GM23338 (cell line): ENCODE measurements around the gene SPG21. TPM values are rescaled to one million over a fixed set of nuclear protein-coding genes. Genes with fewer than 3 reads are reported as not detected.

Experiments
- ATAC-seq: fragments of 200-7000 bp; cut with Tn5 transposase; 3 replicates; pipeline ENCODE4 v1.9.1; 2020
- DNase-seq: peaks from one replicate; pipeline ENCODE4 v3.0.0-alpha.2; 2015; ENCODE audit warnings: low spot score
- H2AFZ ChIP-seq: fragments of 200-600 bp; sonication (generic); 2 replicates; pipeline ENCODE4 v1.8.0; 2016; ENCODE audit warnings: antibody characterized with exemption, mild to moderate bottlenecking, moderate library complexity
- H3F3A ChIP-seq: fragments of 200-600 bp; sonication (generic); replicated peaks from 2 replicates; pipeline ENCODE4 v1.8.0; 2017; ENCODE audit warnings: antibody characterized with exemption, mixed run types, low read depth
- H3K27ac ChIP-seq: fragments of 200-600 bp; sonication (generic); 2 replicates; pipeline ENCODE4 v1.6.1; 2016; ENCODE audit warnings: low read depth
- H3K27me3 ChIP-seq: fragments of 200-600 bp; sonication (generic); 2 replicates; pipeline ENCODE4 v1.8.0; 2016; ENCODE audit warnings: mild to moderate bottlenecking, mixed run types, moderate library complexity; ENCODE audit not compliant: insufficient read depth
- H3K36me3 ChIP-seq: fragments of 200-600 bp; sonication (generic); 2 replicates; pipeline ENCODE4 v1.8.0; 2016; ENCODE audit warnings: mild to moderate bottlenecking; ENCODE audit not compliant: insufficient read depth
- H3K4me1 ChIP-seq: fragments of 200-600 bp; sonication (generic); 2 replicates; pipeline ENCODE4 v1.8.0; 2016; ENCODE audit warnings: mild to moderate bottlenecking, moderate library complexity; ENCODE audit not compliant: insufficient read depth
- H3K4me2 ChIP-seq: fragments of 200-600 bp; sonication (generic); 2 replicates; pipeline ENCODE4 v1.7.1; 2017; ENCODE audit warnings: mixed run types
- H3K4me3 ChIP-seq: fragments of 200-600 bp; sonication (generic); 2 replicates; pipeline ENCODE4 v1.6.1; 2016; ENCODE audit warnings: mixed run types
- H3K79me2 ChIP-seq: fragments of 200-600 bp; sonication (generic); replicated peaks from 2 replicates; pipeline ENCODE4 v1.8.0; 2017; ENCODE audit warnings: mild to moderate bottlenecking; ENCODE audit not compliant: insufficient read depth
- H3K9me2 ChIP-seq: fragments of 200-600 bp; sonication (generic); 2 replicates; pipeline ENCODE4 v1.8.0; 2017; ENCODE audit not compliant: insufficient read depth
- H4K20me1 ChIP-seq: fragments of 200-600 bp; sonication (generic); replicated peaks from 2 replicates; pipeline ENCODE4 v1.8.0; 2017; ENCODE audit warnings: mild to moderate bottlenecking; ENCODE audit not compliant: insufficient read depth
- H3K27ac Mint-ChIP-seq: 2 replicates; pipeline ENCODE4 v1.8.0; 2020; ENCODE audit warnings: inconsistent platforms, mild to moderate bottlenecking, moderate library complexity, mixed read lengths
- H3K27me3 Mint-ChIP-seq: 3 replicates; pipeline ENCODE4 v1.8.0; 2022; ENCODE audit warnings: low read depth, mild to moderate bottlenecking, moderate library complexity, mixed read lengths, inconsistent platforms; ENCODE audit not compliant: insufficient read depth, poor library complexity
- H3K36me3 Mint-ChIP-seq: 3 replicates; pipeline ENCODE4 v1.8.0; 2021; ENCODE audit warnings: low read depth, mild to moderate bottlenecking, inconsistent platforms, moderate library complexity, mixed read lengths
- H3K4me1 Mint-ChIP-seq: 3 replicates; pipeline ENCODE4 v1.8.0; 2020; ENCODE audit warnings: mild to moderate bottlenecking, inconsistent platforms, mixed read lengths
- H3K4me3 Mint-ChIP-seq: 3 replicates; pipeline ENCODE4 v1.8.0; 2021; ENCODE audit warnings: moderate library complexity, mild to moderate bottlenecking, inconsistent platforms, mixed read lengths
- H3K9me3 Mint-ChIP-seq: 3 replicates; pipeline ENCODE4 v1.8.0; 2020; ENCODE audit warnings: moderate library complexity, mild to moderate bottlenecking, inconsistent platforms, mixed read lengths
- CREB1 ChIP-seq: fragments of 250-450 bp; sonication (Bioruptor Pico); IDR thresholded peaks from 2 replicates; pipeline ENCODE4 v1.5.0; 2020; ENCODE audit warnings: low read depth, mild to moderate bottlenecking, moderate library complexity
- EZH2 ChIP-seq: fragments of 200-600 bp; sonication (generic); IDR thresholded peaks from one replicate; pipeline ENCODE4 v1.8.0; 2017; ENCODE audit warnings: antibody characterized with exemption, mild to moderate bottlenecking, low read depth; ENCODE audit not compliant: unreplicated experiment
- POLR2AphosphoS5 ChIP-seq: IDR thresholded peaks from 2 replicates; pipeline ENCODE4 v1.6.1; 2016; ENCODE audit warnings: antibody characterized with exemption, low read depth
- long read RNA-seq: library from polyadenylated mRNA; unstranded; transcript quantifications from one replicate; pipeline ENCODE4 v2.0.0, GENCODE V29; 2020; ENCODE audit not compliant: unreplicated experiment
- polyA plus RNA-seq: library from polyadenylated mRNA; unstranded; fragments of >200 nt; fragmentation: Nextera tagmentation; extraction: Ambion mirVana; gene quantifications from 2 replicates; pipeline ENCODE4 v1.2.1, GENCODE V29; 2016
- total RNA-seq: library from RNA; depleted of rRNA; stranded (reverse); fragments of >200 nt; shearing (Covaris generic); gene quantifications from 2 replicates; pipeline ENCODE4 v1.2.3, GENCODE V29; 2014; rRNA removed
- TF ChIP-seq, protein P1 (sequence below): IDR thresholded peaks from one replicate; pipeline ENCODE4 v1.6.1; 2018; ENCODE audit warnings: antibody characterized with exemption; ENCODE audit not compliant: unreplicated experiment

Gene SPG21, protein sequence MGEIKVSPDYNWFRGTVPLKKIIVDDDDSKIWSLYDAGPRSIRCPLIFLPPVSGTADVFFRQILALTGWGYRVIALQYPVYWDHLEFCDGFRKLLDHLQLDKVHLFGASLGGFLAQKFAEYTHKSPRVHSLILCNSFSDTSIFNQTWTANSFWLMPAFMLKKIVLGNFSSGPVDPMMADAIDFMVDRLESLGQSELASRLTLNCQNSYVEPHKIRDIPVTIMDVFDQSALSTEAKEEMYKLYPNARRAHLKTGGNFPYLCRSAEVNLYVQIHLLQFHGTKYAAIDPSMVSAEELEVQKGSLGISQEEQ
- total RNA-seq (86.6 and 102 TPM in 2 replicates), polyA plus RNA-seq (79.4 and 81.0 TPM in 2 replicates)
- long read RNA-seq, transcript SPG21-201 (9 exons, 1,822 nt), result major isoform, 58 of 68 reads
- long read RNA-seq, partial matches to known transcripts, result 1 of 68 reads
- long read RNA-seq, other reads (novel, unspliced or antisense), result 9 of 68 reads

DNA sequence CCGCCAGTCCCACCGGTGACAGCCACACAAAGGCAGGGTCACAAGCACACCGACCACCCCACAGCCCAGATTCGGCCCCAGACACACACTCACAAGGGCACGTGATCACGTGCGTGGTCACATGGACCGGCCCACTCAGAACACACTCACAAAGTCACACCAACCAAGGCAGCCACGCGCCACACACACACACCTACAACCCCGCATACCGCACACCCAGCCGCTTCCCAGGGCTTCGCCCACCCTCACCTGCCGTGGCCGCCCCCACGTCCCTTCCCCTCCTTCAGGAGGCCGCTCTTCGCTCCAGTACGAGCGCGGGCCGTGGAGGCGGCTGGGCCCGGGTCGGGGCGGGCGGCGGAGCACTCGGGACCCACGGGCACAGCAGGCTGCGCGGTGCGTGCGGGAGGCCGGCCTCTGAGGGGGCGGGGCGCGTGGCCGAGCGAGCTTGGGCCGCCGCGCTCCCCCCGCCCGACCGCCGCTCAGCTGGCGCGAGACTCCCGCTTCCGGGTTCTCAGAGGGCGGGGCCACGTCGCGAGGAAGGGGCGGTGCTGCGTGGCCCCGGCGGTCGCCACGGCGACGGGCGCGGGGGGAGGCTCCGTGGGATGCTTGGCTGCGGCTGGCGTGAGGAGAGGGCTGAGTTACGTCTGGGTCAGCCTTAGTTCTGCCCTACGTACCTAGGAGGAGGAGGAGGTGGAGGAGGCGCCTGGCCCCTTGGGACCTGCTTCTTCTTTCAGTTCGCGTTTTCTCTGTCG is at the start of gene SPG21:
Gene SPG21 (minus strand): TSS at position 499 of the 752 bp plus-strand sequence. CDS start 6,345 bp downstream, outside the sequence.
- H3K9me3 Mint-ChIP-seq, result no peaks in the 10 kb centered on the region
- Histone ChIP-seq H3K27me3 (no peaks in the 10 kb centered on the region), H3K4me3 (peak within 1 kb of the TSS; percentile 58), H2AFZ (peak within 1 kb of the TSS; percentile 86), H3K27ac (peak within 1 kb of the TSS; percentile 72), H3K9me2 (no peaks in the 10 kb centered on the region), H3K79me2 (peaks cover 34% of the 10 kb centered on the region), H3K4me2 (peak within 1 kb of the TSS; percentile 81), H3K36me3 (no peaks in the 10 kb centered on the region), H4K20me1 (peaks cover 10% of the 10 kb centered on the region), H3F3A (peaks cover 8% of the 10 kb centered on the region), H3K4me1 (no peaks in the 10 kb centered on the region; the same call in 1 of the 2 replicates)
- H3K27ac Mint-ChIP-seq, result peak within 1 kb of the TSS; percentile 91
- H3K4me3 Mint-ChIP-seq, result peak within 1 kb of the TSS; percentile 96
- H3K4me1 Mint-ChIP-seq, result peaks cover 8% of the 10 kb centered on the region
- H3K27me3 Mint-ChIP-seq, result peaks cover under 1% of the 10 kb centered on the region
- ATAC-seq, result peak; percentile 94
- TF ChIP-seq CREB1, result peak; percentile 54
- TF ChIP-seq EZH2, result no peak
- peak; percentile 69 for TF ChIP-seq POLR2AphosphoS5
- peak; percentile 88 for DNase-seq
- H3K36me3 Mint-ChIP-seq, result no peaks in the 10 kb centered on the region; the same call in 2 of the 3 replicates

DNA sequence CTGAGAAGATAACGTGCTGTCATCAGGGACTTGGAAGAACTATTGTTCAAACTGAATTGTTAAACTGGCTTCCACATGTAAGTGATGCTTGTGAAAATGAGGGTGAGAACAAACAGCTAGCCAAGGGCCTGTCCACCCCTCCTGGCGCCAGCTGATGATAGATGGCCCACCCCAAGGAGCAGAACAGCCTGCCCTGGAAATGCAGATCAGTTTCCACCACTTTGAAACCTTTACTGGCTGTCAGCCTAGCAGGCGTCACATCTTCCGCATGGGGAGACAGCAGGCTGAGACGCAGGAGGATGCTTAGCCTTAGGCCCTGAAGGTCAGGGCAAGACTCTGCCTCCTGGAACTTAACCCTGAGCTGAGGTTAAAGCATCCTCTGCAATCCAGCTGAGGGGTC is 49.1 kb upstream of the SPG21 start:
- ATAC-seq, result no peak
- H3K27ac ChIP-seq, result no peak overlapping the region
- H3F3A ChIP-seq, result no peaks in the 10 kb centered on the region
- no peak overlapping the region for H3K4me2 ChIP-seq
- TF ChIP-seq, protein P1, sequence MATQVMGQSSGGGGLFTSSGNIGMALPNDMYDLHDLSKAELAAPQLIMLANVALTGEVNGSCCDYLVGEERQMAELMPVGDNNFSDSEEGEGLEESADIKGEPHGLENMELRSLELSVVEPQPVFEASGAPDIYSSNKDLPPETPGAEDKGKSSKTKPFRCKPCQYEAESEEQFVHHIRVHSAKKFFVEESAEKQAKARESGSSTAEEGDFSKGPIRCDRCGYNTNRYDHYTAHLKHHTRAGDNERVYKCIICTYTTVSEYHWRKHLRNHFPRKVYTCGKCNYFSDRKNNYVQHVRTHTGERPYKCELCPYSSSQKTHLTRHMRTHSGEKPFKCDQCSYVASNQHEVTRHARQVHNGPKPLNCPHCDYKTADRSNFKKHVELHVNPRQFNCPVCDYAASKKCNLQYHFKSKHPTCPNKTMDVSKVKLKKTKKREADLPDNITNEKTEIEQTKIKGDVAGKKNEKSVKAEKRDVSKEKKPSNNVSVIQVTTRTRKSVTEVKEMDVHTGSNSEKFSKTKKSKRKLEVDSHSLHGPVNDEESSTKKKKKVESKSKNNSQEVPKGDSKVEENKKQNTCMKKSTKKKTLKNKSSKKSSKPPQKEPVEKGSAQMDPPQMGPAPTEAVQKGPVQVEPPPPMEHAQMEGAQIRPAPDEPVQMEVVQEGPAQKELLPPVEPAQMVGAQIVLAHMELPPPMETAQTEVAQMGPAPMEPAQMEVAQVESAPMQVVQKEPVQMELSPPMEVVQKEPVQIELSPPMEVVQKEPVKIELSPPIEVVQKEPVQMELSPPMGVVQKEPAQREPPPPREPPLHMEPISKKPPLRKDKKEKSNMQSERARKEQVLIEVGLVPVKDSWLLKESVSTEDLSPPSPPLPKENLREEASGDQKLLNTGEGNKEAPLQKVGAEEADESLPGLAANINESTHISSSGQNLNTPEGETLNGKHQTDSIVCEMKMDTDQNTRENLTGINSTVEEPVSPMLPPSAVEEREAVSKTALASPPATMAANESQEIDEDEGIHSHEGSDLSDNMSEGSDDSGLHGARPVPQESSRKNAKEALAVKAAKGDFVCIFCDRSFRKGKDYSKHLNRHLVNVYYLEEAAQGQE, result no peak
- H3K27ac Mint-ChIP-seq, result no peak overlapping the region
- no peak overlapping the region for H3K4me3 ChIP-seq
- no peaks in the 10 kb centered on the region for H3K9me2 ChIP-seq
- H2AFZ ChIP-seq, result peak overlapping the region; percentile 43; the same call in 1 of the 2 replicates
- no peaks in the 10 kb centered on the region for H4K20me1 ChIP-seq
- H3K27me3 ChIP-seq, result no peaks in the 10 kb centered on the region
- H3K36me3 ChIP-seq, result no peaks in the 10 kb centered on the region
- H3K9me3 Mint-ChIP-seq, result no peaks in the 10 kb centered on the region
- no peaks in the 10 kb centered on the region for H3K36me3 Mint-ChIP-seq
- no peaks in the 10 kb centered on the region for H3K79me2 ChIP-seq
- no peak overlapping the region for H3K4me3 Mint-ChIP-seq
- H3K27me3 Mint-ChIP-seq, result no peaks in the 10 kb centered on the region
- no peaks in the 10 kb centered on the region for H3K4me1 Mint-ChIP-seq
- no peak for DNase-seq
- H3K4me1 ChIP-seq, result no peaks in the 10 kb centered on the region
